Stimulated activated CD8-positive, alpha-beta memory T cell treated with anti-CD3 and anti-CD28 coated beads, Interleukin-15, amount 100 ng/mL, for 1 hour (primary cell): ENCODE measurements around the gene HBA2.
"Not testable (repeated sequence)": the region's sequence is repeated elsewhere in the genome, so short reads cannot be mapped to it uniquely, and the experiment has no call there.

Experiments used
- DNase-seq: peaks from one replicate; pipeline ENCODE4 v3.0.0-alpha.2; 2020; ENCODE audit warnings: low read depth

The HBA2 gene

GRCh38 chr16:172374-172941 is at the start of gene HBA2:
Gene HBA2 (plus strand): TSS chr16:172876. CDS start chr16:172913, 37 bp downstream.
- DNase-seq: not testable (repeated sequence)

- not testable (repeated sequence) for DNase-seq
These were observed 48.9 kb upstream of the HBA2 start for GRCh38 chr16:123558-124350.

DNA sequence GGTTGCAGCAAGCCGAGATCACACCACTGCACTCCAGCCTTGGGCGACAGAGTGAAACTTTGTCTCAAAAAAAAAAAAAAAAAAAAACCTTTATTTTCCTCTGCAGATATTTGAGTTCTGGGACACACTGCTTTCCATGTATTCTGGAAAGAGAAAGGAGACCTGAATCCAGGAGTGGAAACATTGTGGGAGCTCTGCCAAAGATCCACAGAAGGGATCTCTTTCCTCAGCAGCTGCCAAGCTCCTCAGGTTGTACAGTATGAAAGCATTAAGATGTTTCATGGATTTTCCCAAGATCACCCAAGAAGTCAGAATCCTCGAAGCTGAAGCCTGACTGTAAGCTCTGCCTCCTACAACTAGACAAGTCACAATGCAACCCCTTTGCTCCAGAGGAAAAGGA is 47.7 kb upstream of the HBA2 start:
- no peak for DNase-seq

GRCh38 chr16:129075-129474 is 43.6 kb upstream of the HBA2 start:
- no peak for DNase-seq

GRCh38 chr16:130533-131173 is 42.0 kb upstream of the HBA2 start:
- no peak for DNase-seq

DNA sequence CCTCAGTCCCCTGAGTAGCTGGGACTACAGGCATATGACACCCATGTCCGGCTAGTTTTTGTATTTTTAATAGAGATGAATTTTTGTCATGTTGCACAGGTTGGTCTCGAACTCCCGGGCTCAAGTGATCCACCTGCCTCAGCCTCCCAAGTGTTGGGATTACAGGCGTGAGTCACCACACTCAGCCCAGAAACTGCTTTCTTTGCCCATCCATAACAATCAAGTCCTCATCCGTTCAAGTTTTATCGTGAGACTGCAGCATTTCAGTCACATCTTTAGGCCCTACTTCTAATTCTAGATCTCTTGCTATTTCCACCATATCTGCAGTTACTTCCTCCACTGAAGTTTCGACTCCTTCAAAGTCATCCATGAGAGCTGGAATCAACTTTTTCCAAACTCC is 40.6 kb upstream of the HBA2 start:
- no peak for DNase-seq

DNA sequence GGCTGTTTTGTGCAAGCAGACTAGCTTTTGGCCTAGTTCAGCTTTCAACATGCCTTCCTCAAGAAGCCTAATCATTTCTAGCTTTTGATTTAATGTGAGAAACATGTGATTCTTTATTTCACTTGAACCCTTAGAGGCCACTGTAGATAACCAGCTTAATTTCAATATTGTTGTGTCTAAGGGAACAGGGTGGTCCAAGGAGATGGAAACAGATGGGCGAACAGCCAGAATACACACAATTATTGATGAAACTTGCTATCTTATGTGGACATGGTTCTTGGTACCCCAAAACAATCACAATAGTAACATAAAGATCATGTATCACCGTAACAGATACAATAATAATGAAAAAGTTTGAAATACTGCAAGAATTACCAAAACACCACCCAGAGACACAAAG is 39.0 kb upstream of the HBA2 start:
- no peak for DNase-seq

GRCh38 chr16:138049-138417 is 34.6 kb upstream of the HBA2 start:
- no peak for DNase-seq

GRCh38 chr16:140175-140857 is 32.4 kb upstream of the HBA2 start:
- DNase-seq: no peak

- DNase-seq: no peak
These were observed 30.2 kb upstream of the HBA2 start for GRCh38 chr16:142405-142967.

- no peak for DNase-seq
These were observed 29.6 kb upstream of the HBA2 start for GRCh38 chr16:143047-143446.

- DNase-seq: no peak
These were observed 29.2 kb upstream of the HBA2 start for GRCh38 chr16:143456-143855.

DNA sequence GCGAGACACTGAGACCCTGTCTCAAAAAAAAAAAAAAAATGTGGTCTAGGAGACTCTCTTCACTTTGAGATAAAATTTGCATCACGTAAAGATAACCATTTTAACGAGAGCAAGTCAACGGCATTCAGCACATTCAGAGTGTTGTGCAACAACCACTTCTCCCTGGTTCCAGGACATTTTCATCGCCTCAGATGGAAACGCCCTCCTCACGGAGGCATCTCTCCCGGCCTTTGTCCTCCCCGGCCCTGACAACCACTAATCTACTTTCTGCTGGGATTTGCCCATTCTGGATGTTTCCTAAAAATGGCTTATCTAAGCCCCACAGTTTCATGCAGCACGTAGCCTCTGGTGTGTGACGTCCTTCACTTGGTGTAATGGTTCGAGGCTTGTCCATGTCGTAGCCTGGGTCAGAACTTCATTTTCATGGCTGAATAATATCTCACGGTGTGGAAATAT is 27.9 kb upstream of the HBA2 start:
- no peak for DNase-seq

DNA sequence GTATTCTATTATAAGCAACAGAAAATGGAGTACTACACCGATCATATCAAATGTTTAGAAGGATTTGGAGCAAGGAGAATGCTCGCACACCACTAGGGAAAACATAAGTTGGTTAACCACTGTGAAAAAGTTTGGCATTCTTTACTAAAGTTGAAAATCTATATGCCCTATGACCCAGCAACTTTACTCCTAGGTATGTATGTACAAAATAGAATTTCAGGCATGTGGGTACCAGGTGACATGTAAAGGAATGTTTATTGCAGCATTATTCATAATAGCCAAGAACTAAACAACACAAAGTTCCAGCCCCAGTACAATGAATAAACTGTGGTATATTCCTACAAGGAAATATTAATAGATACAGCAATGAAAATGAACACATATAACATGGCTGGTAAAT is 26.0 kb upstream of the HBA2 start:
- no peak for DNase-seq

DNA sequence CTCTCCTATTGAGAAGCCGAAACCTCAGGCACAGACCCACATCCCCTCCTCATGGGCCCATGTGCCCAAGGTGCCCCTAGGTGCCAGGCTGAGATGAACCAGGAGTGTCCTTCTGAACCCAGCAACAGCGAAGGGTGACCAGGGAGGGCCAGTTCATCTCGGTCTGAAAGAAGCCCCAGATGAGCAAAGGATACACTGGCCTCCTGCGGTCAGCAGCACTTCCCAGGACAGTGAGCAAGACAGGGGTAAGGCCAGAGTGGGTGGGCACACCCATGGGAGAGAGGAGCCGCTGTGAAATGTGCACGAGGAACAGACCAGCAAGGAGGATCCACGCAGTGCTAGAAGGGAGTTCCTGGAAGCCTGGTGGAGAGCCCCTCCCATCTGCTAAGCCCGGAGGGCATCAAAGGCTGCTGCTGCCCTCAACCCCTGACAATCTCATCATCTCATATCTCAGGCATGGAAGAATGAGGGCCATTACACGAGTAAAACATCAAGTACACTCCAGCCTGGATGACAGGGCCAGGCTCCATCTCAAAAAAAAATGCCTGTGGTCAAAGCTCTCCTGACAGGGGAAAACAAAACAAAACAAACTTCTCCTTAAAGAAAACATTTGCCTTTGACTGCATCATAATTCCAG is 23.5 kb upstream of the HBA2 start:
- no peak for DNase-seq

- no peak for DNase-seq
These were observed 20.2 kb upstream of the HBA2 start, which contains the start of gene HBZ for GRCh38 chr16:152141-153128. Gene HBZ (plus strand): TSS chr16:152644. CDS start chr16:152910, 266 bp downstream.

GRCh38 chr16:153129-153521 is 19.6 kb upstream of the HBA2 start:
- not testable (repeated sequence) for DNase-seq

DNA sequence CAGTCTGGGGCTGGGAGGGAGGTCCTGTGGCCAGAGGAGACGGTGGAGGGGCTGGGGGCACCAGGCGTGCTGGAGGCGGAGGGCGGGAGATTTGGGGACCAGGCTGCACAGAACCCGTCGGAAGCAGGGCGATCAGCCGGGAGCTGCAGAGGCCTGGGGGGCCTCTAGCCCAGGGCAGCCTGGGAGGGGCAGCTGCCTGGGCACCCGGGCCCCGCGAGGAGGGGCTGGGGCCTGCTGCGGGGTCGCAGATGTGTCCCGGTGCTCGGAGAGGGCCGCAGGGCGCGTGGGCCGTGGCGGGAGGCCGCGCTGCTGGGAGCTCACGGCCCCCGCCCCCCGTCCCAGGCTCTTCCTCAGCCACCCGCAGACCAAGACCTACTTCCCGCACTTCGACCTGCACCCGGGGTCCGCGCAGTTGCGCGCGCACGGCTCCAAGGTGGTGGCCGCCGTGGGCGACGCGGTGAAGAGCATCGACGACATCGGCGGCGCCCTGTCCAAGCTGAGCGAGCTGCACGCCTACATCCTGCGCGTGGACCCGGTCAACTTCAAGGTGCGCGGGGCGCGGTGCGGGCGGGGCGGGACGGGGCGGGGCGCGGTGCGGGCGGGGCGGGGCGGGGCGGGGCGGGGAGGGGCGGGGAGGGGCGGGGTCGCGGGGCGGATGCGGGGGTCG is 19.0 kb upstream of the HBA2 start:
- DNase-seq: not testable (repeated sequence)

- DNase-seq: no peak
These were observed 18.3 kb upstream of the HBA2 start for GRCh38 chr16:154217-155030.
